Measurements from ENCODE around the gene ZACN.
A peak's percentile ranks its signal among the peaks of the same experiment; 100 is the strongest.

ZACN gene

DNA sequence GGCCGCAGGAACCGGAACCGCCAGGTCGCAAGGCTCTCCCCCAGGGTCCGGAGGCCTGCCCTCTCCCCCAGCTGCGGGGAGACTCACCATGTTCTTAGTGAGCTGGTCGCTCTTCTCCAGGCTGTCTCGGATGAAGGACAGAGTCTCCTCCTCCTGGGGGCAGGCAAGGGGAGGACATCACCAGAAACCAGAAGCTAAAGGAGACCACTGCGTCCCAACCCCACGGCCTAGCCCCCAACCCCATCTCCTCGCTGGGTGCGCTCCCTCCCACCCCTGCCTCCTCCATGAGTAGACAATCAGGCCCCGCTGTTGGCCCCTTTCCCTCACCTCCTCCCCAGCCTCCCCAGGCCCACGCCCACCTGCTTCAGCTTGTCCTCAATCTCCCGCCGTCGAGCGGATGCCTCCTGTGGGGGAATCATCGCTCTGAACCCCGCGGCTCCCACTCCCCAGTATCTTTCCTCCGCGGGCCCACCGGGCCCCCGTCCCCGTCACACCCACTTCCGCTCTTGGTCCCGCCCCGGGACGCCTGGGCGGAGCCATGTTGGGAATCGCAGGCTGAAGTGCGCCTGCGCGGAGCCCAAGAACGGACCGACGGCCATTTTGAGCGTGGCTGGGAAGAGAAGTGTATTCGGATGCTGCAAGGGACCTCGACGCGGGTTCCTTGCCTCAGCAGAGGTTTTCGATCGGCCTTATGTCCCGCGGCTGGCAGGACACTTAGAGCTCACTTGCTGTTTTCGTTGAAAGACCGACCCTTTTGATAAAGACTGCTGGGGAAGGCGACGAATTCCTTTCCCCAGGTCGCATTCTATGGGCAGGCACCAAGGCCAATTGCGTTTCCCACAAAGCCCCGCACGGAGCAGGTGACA, 24.5 kb downstream of the ZACN start, which contains the start of gene EXOC7:
TSS of gene EXOC7 (minus strand) at position 514 of the 866 bp plus-strand sequence. CDS start at position 419, 95 bp downstream.
- peak; percentile 97 for DNase-seq (ENCODE audit: low spot score)

DNA sequence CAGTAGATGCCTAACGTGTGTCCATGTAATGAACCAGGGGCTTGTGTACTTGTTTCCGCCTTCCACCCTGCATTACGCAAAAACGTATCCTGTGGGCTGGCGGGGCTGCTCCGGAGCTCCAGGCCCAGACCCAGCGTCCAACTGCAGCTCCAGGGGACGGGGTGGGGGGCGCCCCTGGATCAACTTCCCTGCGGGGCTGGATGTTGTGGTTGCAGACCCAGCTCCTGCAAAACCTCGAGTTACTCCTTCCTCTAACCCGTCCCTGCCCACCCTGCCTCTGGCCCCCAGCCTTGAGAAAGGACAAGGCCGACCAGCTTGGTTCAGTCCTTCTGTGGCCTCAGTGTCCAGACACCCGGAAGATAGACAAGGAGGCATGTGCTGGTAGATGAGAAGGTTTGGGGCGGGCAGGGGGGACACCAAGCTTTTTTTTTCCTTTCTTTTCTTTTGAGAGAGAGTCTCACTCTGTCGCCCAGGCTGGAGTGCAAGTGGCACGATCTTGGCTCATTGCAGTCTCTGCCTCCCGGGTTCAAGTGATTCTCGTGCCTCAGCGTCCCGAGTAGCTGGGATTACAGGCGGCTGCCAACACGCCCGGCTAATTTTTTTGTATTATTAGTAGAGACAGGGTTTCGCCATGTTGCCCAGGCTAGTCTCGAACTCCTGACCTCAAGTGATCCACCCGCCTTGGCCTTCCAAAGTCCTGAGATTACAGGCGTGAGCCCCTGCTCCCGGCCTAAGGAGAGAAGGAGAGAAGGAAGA, 25.3 kb downstream of the ZACN start:
- no peak for DNase-seq (ENCODE audit: low spot score)

DNA sequence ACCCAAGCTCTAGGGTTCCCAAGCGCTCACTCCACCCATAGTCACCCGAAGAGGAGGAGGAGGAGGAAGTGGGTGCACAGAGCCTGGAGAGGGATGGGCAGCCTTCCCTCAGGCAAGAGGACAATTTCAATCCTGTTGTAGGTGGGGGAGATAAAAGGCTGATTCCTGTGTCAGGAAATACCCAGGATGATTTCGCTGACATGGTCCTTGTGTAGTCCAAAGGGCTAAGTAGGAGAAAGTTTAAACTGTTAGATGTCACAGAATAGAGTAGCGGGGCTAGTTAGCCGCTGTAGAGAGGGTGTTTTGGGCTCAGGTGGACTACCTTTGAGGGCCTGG, 25.9 kb downstream of the ZACN start:
- DNase-seq (ENCODE audit: low spot score), result no peak

DNA sequence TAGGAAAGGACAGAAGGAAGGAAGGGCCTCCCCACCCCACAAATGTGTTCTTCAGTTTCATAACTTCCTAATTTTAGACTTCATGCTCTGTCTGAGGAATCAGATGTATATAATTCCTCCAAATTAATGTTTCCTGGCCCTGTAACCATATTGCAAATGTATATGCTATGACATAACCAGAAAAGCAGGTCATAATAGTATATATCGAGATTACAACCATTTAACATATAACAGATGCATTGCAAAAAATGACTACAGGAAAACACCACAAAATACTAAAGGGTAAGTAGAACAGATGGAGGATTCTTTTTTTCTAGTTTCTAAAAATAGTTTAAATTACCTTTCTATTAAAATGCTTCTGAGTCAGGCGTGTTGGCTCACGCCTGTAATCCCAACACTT, 27.7 kb downstream of the ZACN start:
- no peak for DNase-seq (ENCODE audit: low spot score)

DNA sequence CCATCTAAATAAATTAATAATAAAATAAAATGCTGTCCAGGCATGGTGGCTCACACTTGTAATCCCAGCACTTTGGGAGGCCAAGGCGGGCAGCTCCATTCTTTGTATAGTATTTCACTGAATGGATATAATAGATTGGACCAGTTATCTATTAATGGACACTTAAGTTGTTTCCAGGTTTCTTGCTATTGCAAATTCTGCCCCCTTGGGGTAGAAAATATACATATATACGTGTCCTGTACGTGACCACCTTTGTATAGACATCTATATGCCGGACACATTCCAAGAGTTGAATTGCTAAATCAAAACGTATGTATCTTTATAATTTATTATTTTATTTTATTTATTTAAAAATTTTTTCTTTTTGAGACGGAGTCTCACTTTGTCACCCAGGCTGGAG, 28.5 kb downstream of the ZACN start:
- DNase-seq (ENCODE audit: low spot score), result no peak

DNA sequence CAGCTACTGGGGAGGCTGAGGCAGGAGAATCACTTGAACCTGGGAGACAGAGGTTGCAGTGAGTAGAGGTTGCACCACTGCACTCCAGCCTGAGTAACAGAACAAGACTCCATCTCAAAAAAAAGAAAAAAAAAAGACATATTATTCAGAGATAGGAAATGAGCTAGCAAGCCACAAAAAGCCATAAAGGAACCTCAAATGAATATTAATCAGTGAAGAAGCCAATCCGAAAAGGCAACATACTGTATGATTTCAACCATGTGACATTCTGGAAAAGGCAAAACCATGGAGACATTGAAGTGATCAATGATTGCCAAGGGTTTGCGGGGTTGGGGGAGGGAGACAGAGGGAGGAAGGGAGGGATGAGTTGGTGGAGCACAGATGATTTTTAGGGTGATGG, 33.0 kb downstream of the ZACN start:
- no peak for DNase-seq (ENCODE audit: low spot score)

DNA sequence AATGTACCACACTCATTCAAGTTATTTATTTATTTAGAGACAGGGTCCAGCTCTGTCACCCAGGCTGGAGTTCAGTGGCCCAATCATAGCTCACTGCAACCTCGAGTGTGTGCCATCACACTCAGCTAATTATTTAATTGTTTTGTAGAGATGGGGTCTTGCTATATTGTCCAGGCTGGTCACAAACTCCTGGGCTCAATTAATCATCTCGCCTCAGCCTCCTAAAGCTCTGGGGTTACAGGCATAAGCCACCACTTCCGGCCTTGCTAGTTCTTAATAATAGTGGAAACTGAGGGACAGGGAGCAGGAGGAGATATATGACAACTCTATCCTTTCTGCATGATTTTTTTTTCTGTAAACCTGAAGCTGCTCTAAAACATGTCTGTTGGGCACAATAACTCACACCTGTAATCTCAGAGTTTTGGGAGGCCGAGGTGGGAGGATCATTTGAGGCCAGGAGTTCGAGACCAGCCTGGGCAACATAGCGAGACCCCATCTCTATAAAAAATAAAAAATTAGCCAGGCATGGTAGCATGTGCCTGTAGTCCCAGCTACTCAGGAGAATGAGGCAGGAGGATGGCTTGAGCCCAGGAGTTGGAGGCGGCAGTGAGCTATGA, 36.3 kb downstream of the ZACN start:
- DNase-seq (ENCODE audit: low spot score), result no peak

DNA sequence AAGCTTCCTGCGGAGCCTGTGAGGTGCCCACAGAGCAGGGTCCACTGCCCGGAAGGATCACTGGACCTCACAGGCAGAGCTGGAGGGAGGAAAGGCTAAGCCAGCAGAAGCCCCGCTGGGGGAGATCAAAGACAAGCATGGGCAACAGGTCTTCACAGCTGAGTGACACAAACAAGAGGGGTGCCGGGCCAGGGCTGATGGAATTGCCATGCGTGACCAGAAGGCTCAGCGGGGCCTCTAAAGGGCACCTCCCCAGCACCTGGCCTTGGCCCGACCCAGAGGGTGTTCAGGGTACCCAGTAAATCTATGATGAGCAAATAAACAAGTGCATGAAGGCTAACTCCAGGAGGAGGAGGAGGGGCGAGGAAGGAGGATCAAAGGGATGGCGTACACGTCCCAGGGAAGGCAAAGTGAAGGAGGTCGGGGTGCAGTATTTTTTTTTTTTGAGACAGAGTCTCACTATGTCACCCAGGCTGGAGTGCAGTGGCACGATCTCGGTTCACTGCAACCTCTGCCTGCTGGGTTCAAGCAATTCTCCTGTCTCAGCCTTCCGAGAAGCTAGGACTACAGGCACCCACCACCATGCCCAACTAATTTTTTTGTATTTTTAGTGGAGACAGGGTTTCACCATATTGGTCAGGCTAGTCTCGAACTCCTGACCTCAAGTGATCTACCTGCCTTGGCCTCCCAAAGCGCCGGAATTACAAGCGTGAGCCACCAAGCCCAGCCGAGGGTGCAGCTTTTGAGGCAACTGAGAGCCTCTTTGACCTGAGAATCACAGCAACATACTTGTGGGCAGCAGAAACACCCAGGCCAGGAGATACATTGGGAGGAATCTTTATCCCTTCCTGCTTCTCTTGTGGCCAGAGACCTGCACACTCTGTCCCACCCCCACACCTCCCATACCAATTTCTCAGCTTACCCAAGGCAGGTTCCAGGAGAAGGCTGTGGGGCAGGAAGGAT, 40.7 kb downstream of the ZACN start:
- no peak for DNase-seq (ENCODE audit: low spot score)

DNA sequence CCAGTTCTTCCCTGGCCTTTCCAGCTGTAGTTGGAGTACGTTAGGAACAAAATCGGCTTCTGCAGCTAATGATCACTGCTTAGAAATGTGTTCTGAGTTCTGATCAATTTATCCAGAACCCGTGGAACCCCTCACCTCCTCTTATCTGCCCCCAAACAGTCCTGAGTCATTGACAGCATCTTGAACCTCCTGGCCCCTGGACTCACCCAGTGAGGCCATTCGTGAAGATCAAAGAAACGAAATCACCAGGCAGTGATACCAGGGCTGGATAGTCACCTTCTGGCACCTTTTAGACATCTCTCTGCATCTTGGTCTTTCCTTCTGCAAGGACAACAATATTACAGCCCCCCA, 41.7 kb downstream of the ZACN start:
- DNase-seq (ENCODE audit: low spot score), result no peak

DNA sequence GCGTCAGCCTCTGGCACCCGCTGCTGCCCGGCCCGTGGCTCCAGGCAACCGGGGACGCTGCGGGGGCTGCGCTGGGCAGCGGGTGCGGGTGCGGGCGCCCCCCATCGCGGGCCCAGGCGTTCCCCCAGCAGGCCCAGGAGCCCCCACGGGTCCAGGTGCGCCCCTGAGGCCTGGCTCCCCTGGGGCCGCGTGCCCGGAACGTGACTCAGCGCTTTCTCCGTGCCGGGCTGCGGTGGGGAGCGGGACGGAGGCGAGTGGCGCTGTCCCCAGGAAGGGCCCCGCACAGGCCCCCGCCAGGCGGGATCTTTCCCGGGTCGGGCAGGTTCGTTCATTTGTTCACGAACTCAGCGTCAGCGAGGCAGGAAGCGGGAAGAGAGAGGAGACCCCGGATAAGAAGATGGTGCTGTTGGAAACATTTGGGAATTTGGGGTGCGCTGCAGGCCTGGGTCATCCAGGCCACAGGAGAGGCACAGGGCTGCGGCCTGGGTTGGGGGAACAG, 43.0 kb downstream of the ZACN start:
- DNase-seq (ENCODE audit: low spot score), result no peak

DNA sequence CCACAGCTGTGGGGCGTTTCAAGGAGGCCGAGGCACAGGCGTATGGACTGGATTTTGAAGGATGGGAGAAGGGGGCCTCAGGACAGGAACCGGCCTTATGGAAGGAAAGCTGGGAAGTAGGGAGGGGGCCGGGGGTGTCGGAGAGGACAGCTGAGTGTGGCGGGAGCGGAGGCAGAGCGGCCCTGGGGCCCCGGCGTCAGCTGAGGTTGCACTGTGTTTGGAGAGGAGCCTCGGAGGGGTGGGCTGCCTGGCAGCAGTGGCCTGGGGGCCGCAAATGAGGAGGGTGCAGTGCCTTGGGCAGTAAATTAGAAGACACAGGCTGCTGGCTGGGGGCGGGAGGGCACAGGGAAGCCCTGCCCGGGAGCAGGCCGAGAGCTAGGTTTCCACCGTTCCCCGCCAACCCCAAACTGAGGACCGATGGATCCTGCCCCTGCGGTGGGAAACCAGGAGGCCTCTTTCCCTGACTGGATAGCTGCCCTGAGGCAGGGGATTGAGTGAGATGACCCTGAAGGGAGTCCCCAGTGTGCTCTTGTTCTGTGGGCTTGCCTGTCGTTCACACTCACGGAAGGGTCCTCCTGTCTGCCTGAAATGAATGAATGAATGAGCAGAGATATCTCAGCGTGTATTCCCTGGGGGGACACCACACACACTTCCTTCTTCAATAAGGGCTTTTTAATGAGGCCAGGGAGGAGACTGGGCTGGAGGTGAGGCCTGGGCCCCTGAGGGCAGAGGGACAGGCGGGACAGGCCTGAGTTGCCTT, 43.6 kb downstream of the ZACN start:
- no peak for DNase-seq (ENCODE audit: low spot score)

DNA sequence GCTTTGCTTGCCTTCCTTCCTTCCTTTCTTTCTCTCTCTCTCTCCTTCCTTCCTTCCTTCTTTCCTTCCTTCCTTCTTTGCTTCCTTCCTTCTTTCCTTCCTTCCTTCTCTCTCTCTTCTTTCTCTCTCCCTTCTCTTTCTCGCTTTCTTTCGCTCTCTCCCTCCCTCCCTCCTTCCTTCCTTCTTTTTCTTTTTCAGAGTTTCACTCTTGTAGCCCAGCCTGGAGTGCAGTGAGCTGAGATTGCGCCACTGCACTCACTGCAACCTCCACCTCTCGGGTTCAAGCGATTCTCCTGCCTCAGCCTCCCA, 44.2 kb downstream of the ZACN start:
- DNase-seq (ENCODE audit: low spot score), result no peak

DNA sequence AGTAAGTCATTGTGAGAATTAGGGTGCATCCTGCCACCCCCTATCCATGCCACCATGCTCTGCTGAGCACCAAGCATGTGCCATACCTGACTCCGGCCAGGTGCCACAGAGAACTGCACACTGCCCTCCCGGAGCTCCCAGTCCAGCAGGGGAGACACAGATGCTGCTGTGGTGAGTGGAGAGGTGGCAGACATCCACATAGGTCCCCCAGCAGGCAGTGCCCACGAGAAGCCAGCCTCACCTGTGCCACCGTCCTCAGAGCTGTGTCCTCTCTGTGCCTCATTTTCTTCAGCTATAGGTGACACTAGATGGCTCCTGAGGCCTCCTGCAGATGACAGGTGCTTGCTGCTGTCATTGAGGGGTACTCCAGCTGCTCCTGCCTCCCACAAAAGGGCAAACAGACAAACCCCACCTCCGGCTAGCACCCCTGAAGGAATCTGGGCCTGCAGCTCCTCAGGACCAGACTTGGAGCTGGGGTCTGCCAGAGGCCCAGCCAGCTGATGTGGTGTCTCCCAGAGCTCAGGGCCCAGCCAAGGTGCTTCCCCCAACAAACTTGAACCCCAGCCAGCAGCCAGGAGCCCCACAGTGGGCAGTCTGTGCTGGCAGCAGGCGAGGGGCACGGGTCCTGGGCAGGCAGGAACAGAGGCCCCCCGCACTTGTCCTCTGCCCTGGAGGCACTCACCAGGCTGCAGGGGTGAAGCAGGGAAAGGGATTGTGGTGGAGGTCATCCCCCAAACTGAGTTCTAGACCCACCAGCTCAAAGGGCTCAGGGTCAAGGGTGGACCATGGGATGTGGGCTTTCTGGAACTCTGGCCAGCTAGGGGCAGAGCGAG, 45.0 kb downstream of the ZACN start:
- DNase-seq (ENCODE audit: low spot score), result peak; percentile 8

DNA sequence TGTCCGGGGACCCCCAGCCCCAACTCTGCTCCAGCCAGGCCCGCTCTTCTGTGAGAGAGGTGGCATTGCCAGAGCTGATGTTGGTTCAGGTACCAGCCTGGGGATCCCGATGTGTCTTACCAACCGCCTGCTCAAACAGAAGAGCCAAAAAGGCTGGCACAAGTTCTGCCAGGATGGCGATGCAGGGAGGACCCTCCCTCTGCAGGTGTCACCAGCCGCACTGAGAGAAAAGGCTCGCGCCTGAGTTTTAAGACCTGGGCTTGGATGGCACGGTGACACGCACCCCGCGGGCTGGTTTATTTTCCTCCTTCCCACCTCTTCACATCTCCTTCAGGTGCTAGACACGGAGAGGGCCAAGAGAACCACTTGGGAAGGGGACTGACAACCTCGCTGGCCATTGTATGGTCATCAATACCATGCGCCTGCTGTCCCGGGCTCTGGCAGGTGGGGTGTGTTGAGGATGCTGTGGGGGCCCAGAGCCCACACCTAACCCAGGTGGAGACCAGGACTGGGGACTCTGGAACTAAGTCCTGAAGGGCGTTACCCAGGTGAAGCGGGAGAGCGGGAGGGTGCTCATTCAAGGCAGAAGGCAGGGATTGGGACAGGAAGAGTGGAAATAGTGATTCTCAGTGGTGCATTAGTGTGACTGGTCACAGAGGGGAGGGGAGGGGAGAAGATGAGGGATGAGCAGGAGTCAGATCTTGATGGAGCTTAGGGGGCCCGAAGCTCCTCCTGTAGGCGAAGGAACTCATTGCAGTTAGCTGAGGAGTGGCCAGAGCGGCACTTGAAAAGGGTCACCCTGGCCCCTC, 45.8 kb downstream of the ZACN start:
- peak; percentile 59 for DNase-seq (ENCODE audit: low spot score)

DNA sequence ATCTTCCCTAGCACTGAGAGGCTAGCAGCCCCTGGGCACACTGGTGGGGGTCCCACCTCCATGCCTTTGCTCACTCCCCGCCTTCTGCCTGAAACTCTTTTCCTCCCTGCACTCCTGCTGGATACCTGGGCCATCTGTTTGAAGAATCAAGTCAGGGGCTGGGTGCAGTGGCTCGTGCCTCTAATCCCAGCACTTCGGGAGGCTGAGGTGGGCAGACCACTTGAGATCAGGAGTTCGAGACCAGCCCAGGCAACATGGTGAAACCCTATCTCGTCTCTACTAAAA, 46.4 kb downstream of the ZACN start:
- no peak for DNase-seq (ENCODE audit: low spot score)

DNA sequence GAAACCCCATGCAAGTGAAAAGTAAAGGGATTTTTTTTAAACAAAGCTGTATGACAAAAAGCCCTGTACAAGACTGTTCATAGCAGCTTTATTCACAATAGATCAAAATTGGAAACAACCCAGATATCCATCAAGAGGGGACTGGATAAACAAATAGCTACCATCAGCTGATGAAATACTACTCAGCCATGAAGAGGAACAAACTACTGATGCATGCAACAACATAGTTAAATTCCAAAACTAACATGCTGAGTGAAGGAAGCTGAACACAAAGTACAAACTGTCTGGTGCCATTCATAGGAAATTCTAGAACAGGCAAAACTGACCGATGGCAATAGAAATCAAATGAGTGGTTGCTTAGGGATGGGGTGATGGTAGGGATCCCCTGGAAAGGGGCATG, 46.9 kb downstream of the ZACN start:
- DNase-seq (ENCODE audit: low spot score), result peak; percentile 1

DNA sequence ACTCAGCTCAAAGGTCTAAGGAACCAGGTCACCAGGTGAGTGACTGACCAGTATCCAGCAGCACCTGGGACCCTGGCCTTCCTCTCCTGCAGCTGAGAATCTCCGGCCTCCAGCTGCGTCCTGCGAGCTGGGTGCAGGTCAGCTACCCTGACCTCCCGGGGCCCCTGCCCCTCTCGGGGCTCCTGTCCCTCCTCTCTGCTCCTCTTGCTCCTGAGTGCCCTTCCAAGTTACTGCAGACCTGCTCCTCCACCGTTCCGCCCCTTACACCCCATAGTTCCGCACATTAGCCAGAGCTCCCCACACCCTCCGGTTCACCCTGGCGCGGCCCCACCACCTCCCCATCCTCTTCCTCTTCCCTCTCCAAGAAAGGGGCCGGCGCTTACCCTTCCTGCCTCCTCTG, 51.5 kb downstream of the ZACN start:
- DNase-seq (ENCODE audit: low spot score), result no peak

DNA sequence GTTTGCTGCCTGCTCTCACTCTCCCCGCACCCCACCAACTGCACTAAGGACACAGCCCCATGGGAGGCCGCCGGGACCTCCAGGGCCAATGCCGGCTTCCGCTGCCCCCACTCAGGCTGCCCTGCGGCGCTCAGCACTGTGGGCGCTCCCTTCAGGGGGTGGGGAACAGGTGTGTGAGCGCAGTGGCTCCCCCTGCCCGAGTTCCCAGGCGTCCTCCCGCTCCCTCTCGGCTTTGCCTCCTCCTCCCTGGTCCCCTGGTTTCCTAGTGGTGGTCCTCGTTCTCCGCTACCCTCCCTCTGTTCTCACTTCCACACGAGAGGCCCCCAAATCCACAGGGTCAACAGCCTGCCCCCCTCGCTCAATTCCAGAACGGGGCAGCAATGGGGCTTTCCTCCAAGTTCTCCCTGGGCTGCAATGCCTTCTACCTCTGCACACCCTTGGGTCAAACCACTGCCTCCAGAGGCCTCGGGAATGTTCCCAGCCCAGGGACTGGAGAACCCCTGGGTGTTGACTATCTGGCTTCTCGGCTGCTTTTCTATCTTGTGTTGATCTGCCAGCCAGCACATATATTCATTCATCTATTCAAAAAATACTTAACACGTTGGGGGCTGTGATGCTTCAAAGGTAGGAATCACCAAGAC, 52.2 kb downstream of the ZACN start:
- no peak for DNase-seq (ENCODE audit: low spot score)

Measured in HuH-7 (cell line).